Fibroblast of peridontal ligament (primary cell): ENCODE results near the gene AWAT1.
A peak's percentile ranks its signal among the peaks of the same experiment; 100 is the strongest.
"Not testable (repeated sequence)": the region's sequence is repeated elsewhere in the genome, so short reads cannot be mapped to it uniquely, and the experiment has no call there.

Experiments used
- DNase-seq: peaks from one replicate; pipeline ENCODE4 v3.0.0-alpha.2; 2010; ENCODE audit errors: extremely low read depth

AWAT1 gene

GRCh38 chrX:70234355-70234754, at the start of gene AWAT1:
AWAT1 (plus strand) TSS chrX:70234655; CDS start chrX:70234696, 41 bp downstream.
- DNase-seq: no peak

- no peak for DNase-seq
These were observed 44.2 kb upstream of the AWAT1 start for GRCh38 chrX:70190225-70190624.

- peak; percentile 41 for DNase-seq
These were observed 37.3 kb upstream of the AWAT1 start for GRCh38 chrX:70196961-70197720.

GRCh38 chrX:70201732-70202131, 32.7 kb upstream of the AWAT1 start:
- DNase-seq: no peak

GRCh38 chrX:70208479-70208878, 26.0 kb upstream of the AWAT1 start:
- DNase-seq: peak; percentile 13

GRCh38 chrX:70209570-70209969, 24.9 kb upstream of the AWAT1 start:
- not testable (repeated sequence) for DNase-seq

GRCh38 chrX:70219938-70220764, 14.3 kb upstream of the AWAT1 start:
- no peak for DNase-seq

- DNase-seq: no peak
These were observed 8.4 kb upstream of the AWAT1 start for GRCh38 chrX:70226048-70226447.

GRCh38 chrX:70226687-70227086, 7.8 kb upstream of the AWAT1 start:
- DNase-seq: no peak

- DNase-seq: no peak
These were observed 2.8 kb upstream of the AWAT1 start for GRCh38 chrX:70231666-70232065.

GRCh38 chrX:70240751-70241150, 6.3 kb downstream of the AWAT1 start:
- no peak for DNase-seq

GRCh38 chrX:70241501-70241900, 7.0 kb downstream of the AWAT1 start:
- no peak for DNase-seq

- not testable (repeated sequence) for DNase-seq
These were observed 9.1 kb downstream of the AWAT1 start for GRCh38 chrX:70243601-70244000.

- DNase-seq: no peak
These were observed 10.4 kb downstream of the AWAT1 start for GRCh38 chrX:70244881-70245280.

GRCh38 chrX:70247252-70247651, 12.8 kb downstream of the AWAT1 start:
- no peak for DNase-seq

GRCh38 chrX:70252491-70252890, 18.0 kb downstream of the AWAT1 start:
- DNase-seq: no peak

GRCh38 chrX:70253377-70254062, 19.1 kb downstream of the AWAT1 start:
- DNase-seq: no peak

GRCh38 chrX:70254063-70254400, 19.6 kb downstream of the AWAT1 start:
- DNase-seq: no peak

- DNase-seq: no peak
These were observed 20.5 kb downstream of the AWAT1 start for GRCh38 chrX:70254909-70255308.

GRCh38 chrX:70255452-70255851, 21.0 kb downstream of the AWAT1 start:
- DNase-seq: no peak

- DNase-seq: no peak
These were observed 23.2 kb downstream of the AWAT1 start for GRCh38 chrX:70257423-70258288.

- no peak for DNase-seq
These were observed 25.6 kb downstream of the AWAT1 start, which contains the start of gene P2RY4 for GRCh38 chrX:70260104-70260503. P2RY4 (minus strand) TSS chrX:70260204; CDS start chrX:70259624, 580 bp downstream.
